Neural cell (in vitro differentiated cells): ENCODE data around the gene HADH. TPM values are rescaled to one million over a fixed set of nuclear protein-coding genes. Genes with fewer than 3 reads are reported as not detected.

Experiments used
- H2AFZ ChIP-seq: fragments of 200-600, 300-800 bp; sonication (generic), shearing (Covaris generic); 2 replicates; pipeline ENCODE4 v1.6.0; 2014; ENCODE audit warnings: low read depth, mild to moderate bottlenecking, antibody characterized with exemption, low read length, moderate library complexity
- H3F3A ChIP-seq: fragments of 200-600 bp; shearing (Covaris generic); 2 replicates; pipeline ENCODE4 v1.6.1; 2016; ENCODE audit warnings: mild to moderate bottlenecking, moderate library complexity, mixed read lengths, antibody characterized with exemption, low read length; ENCODE audit not compliant: insufficient read depth, poor library complexity, severe bottlenecking
- H3K27ac ChIP-seq: fragments of 200-600, 300-800 bp; sonication (generic), shearing (Covaris generic); 2 replicates; pipeline ENCODE4 v1.5.1; 2014; ENCODE audit warnings: mild to moderate bottlenecking, low read length, moderate library complexity
- H3K27me3 ChIP-seq: fragments of 300-800, 200-600 bp; sonication (generic), shearing (Covaris generic); 2 replicates; pipeline ENCODE4 v1.6.0; 2014; ENCODE audit warnings: mild to moderate bottlenecking, low read depth, low read length, moderate library complexity; ENCODE audit not compliant: insufficient read depth
- H3K36me3 ChIP-seq: fragments of 300-800, 200-600 bp; sonication (generic), shearing (Covaris generic); 2 replicates; pipeline ENCODE4 v1.5.1; 2014; ENCODE audit warnings: mild to moderate bottlenecking, antibody characterized with exemption, low read length, moderate library complexity; ENCODE audit not compliant: insufficient read depth
- H3K4me2 ChIP-seq: fragments of 300-800, 200-600 bp; sonication (generic), shearing (Covaris generic); 2 replicates; pipeline ENCODE4 v1.6.0; 2014; ENCODE audit warnings: mild to moderate bottlenecking, low read length
- H3K4me3 ChIP-seq: fragments of 300-800, 200-600 bp; sonication (generic), shearing (Covaris generic); 2 replicates; pipeline ENCODE4 v1.5.1; 2014; ENCODE audit warnings: mild to moderate bottlenecking, low read length, moderate library complexity
- H3K79me2 ChIP-seq: fragments of 200-600 bp; shearing (Covaris generic); replicated peaks from 2 replicates; pipeline ENCODE4 v1.6.0; 2014; ENCODE audit warnings: mild to moderate bottlenecking, low read length, moderate library complexity; ENCODE audit not compliant: insufficient read depth
- H3K9ac ChIP-seq: fragments of 300-800, 200-600 bp; sonication (generic), shearing (Covaris generic); 2 replicates; pipeline ENCODE4 v1.6.1; 2016; ENCODE audit warnings: mild to moderate bottlenecking, low read length, mixed read lengths
- H3K9me2 ChIP-seq: fragments of 200-600 bp; shearing (Covaris generic); 2 replicates; pipeline ENCODE4 v1.6.1; 2016; ENCODE audit warnings: mild to moderate bottlenecking, low read length, mixed read lengths; ENCODE audit not compliant: insufficient read depth
- H3K9me3 ChIP-seq: fragments of 200-600, 300-800 bp; sonication (generic), shearing (Covaris generic); 2 replicates; pipeline ENCODE4 v1.6.1; 2016; ENCODE audit warnings: mild to moderate bottlenecking, mixed run types, low read length, moderate library complexity, mixed read lengths
- H4K20me1 ChIP-seq: fragments of 200-600 bp; shearing (Covaris generic); 2 replicates; pipeline ENCODE4 v1.6.1; 2016; ENCODE audit warnings: mild to moderate bottlenecking, mixed run types; ENCODE audit not compliant: insufficient read depth
- EP300 ChIP-seq: fragments of 450-650 bp; conservative IDR thresholded peaks from 2 replicates; pipeline ENCODE4 v1.6.1; 2014; ENCODE audit warnings: antibody characterized with exemption, mild to moderate bottlenecking, moderate library complexity; ENCODE audit not compliant: poor library complexity, severe bottlenecking
- EZH2 ChIP-seq: fragments of 200-600, 300-800 bp; shearing (Covaris generic), sonication (generic); IDR thresholded peaks from 2 replicates; pipeline ENCODE4 v1.6.1; 2014; ENCODE audit warnings: antibody characterized with exemption, low read length, borderline replicate concordance, mild to moderate bottlenecking; ENCODE audit not compliant: insufficient read depth, poor library complexity, severe bottlenecking
- MXI1 ChIP-seq: fragments of 450-650 bp; conservative IDR thresholded peaks from 2 replicates; pipeline ENCODE4 v1.6.1; 2014; ENCODE audit warnings: antibody characterized with exemption, mild to moderate bottlenecking; ENCODE audit not compliant: poor library complexity, severe bottlenecking
- POLR2AphosphoS5 ChIP-seq: IDR thresholded peaks from 2 replicates; pipeline ENCODE4 v1.6.1; 2012
- RAD21 ChIP-seq: fragments of 450-650 bp; conservative IDR thresholded peaks from 2 replicates; pipeline ENCODE4 v1.6.1; 2014; ENCODE audit warnings: antibody characterized with exemption, mild to moderate bottlenecking, moderate library complexity
- SMC3 ChIP-seq: fragments of 450-650 bp; conservative IDR thresholded peaks from 2 replicates; pipeline ENCODE4 v1.6.1; 2014; ENCODE audit warnings: antibody characterized with exemption, mild to moderate bottlenecking, moderate library complexity; ENCODE audit not compliant: poor library complexity
- TAF1 ChIP-seq: IDR thresholded peaks from 2 replicates; pipeline ENCODE4 v1.6.1; 2012; ENCODE audit warnings: low read depth
- polyA plus RNA-seq: library from polyadenylated mRNA; depleted of rRNA; stranded (reverse); fragments of >200 nt; gene quantifications from 2 replicates; pipeline ENCODE4 v1.2.3, GENCODE V29; 2014
- TF ChIP-seq, protein P1 (sequence below): IDR thresholded peaks from 2 replicates; pipeline ENCODE4 v1.6.1; 2012; ENCODE audit warnings: borderline replicate concordance
- TF ChIP-seq, protein P2 (sequence below): fragments of 450-650 bp; IDR thresholded peaks from 2 replicates; pipeline ENCODE4 v1.5.1; 2014; ENCODE audit warnings: antibody characterized with exemption, mild to moderate bottlenecking, moderate library complexity; ENCODE audit not compliant: poor library complexity, severe bottlenecking

HADH gene
- polyA plus RNA-seq, 1 donor from 2014 or later: 25.7 TPM

DNA sequence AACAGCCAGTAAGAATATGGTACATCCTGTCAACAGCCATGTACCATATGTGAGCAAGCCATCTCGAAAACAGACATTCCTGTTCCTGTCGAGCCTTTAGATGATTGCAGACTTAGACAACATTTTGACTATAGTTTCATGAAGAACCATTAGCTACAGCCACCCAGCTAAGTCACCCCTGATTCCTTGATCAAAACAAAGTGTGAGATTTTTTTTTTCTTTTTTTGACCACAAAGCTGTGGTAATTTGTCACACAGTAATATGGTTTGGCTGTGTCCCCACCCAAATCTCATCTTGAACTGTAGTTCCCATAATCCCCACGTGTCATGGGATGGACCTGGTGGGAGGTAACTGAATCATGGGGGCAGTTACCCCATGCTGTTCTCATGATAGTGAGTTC, 15.2 kb upstream of the HADH start:
- no peak overlapping the region for H3K4me3 ChIP-seq
- H4K20me1 ChIP-seq: no peaks in the 10 kb centered on the region
- no peak overlapping the region for H3K27ac ChIP-seq
- TF ChIP-seq EZH2 (no peak), SMC3 (no peak), EP300 (no peak), MXI1 (no peak), TAF1 (no peak), POLR2AphosphoS5 (no peak), RAD21 (no peak)
- TF ChIP-seq, protein P1, sequence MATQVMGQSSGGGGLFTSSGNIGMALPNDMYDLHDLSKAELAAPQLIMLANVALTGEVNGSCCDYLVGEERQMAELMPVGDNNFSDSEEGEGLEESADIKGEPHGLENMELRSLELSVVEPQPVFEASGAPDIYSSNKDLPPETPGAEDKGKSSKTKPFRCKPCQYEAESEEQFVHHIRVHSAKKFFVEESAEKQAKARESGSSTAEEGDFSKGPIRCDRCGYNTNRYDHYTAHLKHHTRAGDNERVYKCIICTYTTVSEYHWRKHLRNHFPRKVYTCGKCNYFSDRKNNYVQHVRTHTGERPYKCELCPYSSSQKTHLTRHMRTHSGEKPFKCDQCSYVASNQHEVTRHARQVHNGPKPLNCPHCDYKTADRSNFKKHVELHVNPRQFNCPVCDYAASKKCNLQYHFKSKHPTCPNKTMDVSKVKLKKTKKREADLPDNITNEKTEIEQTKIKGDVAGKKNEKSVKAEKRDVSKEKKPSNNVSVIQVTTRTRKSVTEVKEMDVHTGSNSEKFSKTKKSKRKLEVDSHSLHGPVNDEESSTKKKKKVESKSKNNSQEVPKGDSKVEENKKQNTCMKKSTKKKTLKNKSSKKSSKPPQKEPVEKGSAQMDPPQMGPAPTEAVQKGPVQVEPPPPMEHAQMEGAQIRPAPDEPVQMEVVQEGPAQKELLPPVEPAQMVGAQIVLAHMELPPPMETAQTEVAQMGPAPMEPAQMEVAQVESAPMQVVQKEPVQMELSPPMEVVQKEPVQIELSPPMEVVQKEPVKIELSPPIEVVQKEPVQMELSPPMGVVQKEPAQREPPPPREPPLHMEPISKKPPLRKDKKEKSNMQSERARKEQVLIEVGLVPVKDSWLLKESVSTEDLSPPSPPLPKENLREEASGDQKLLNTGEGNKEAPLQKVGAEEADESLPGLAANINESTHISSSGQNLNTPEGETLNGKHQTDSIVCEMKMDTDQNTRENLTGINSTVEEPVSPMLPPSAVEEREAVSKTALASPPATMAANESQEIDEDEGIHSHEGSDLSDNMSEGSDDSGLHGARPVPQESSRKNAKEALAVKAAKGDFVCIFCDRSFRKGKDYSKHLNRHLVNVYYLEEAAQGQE: no peak
- TF ChIP-seq, protein P2, sequence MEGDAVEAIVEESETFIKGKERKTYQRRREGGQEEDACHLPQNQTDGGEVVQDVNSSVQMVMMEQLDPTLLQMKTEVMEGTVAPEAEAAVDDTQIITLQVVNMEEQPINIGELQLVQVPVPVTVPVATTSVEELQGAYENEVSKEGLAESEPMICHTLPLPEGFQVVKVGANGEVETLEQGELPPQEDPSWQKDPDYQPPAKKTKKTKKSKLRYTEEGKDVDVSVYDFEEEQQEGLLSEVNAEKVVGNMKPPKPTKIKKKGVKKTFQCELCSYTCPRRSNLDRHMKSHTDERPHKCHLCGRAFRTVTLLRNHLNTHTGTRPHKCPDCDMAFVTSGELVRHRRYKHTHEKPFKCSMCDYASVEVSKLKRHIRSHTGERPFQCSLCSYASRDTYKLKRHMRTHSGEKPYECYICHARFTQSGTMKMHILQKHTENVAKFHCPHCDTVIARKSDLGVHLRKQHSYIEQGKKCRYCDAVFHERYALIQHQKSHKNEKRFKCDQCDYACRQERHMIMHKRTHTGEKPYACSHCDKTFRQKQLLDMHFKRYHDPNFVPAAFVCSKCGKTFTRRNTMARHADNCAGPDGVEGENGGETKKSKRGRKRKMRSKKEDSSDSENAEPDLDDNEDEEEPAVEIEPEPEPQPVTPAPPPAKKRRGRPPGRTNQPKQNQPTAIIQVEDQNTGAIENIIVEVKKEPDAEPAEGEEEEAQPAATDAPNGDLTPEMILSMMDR: no peak
- no peaks in the 10 kb centered on the region for H3K9me2 ChIP-seq
- no peak overlapping the region for H3K9ac ChIP-seq
- H3K79me2 ChIP-seq: no peaks in the 10 kb centered on the region
- no peak overlapping the region for H2AFZ ChIP-seq
- no peaks in the 10 kb centered on the region for H3K9me3 ChIP-seq
- no peaks in the 10 kb centered on the region for H3K27me3 ChIP-seq
- no peak overlapping the region for H3K4me2 ChIP-seq
- H3F3A ChIP-seq: no peaks in the 10 kb centered on the region
- no peaks in the 10 kb centered on the region for H3K36me3 ChIP-seq

DNA sequence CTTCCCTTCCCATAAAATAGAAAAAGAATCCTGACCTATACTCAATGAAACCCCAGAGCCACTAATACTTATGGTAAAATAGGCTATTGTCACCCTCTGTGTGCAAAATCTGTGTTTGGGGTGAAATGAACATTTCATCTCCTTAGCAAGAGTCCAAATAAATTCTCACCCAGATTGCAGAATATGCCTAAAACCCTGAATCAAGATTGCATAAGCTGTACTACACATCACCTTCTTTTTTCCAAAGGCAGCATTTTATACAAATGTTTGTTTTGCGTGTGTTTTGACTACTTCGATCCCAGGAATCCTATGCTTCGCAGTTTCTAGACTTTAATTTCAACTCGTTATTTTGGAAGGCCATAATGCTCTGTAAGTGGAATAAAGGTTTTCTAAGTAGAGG, 12.2 kb upstream of the HADH start:
- Histone ChIP-seq H3K4me2 (no peak overlapping the region), H3K9me3 (no peaks in the 10 kb centered on the region), H4K20me1 (no peaks in the 10 kb centered on the region), H3K79me2 (no peaks in the 10 kb centered on the region), H3K27ac (no peak overlapping the region), H3K27me3 (no peaks in the 10 kb centered on the region), H3K36me3 (no peaks in the 10 kb centered on the region), H3K4me3 (no peak overlapping the region), H2AFZ (no peak overlapping the region), H3F3A (no peaks in the 10 kb centered on the region), H3K9me2 (no peaks in the 10 kb centered on the region), H3K9ac (no peak overlapping the region)
- TF ChIP-seq, protein P1: no peak
- TF ChIP-seq, protein P2: no peak
- TF ChIP-seq POLR2AphosphoS5 (no peak), RAD21 (no peak), EP300 (no peak), SMC3 (no peak), TAF1 (no peak), EZH2 (no peak), MXI1 (no peak)
